Activated naive CD4-positive, alpha-beta T cell treated with anti-CD3 and anti-CD28 coated beads, Interleukin-2, amount 50 U/mL, for 24 hours (primary cell): ENCODE data around the gene SPI1.

ENCODE experiments used
- H3K27ac Mint-ChIP-seq: one replicate; pipeline ENCODE4 v1.8.0; 2021; ENCODE audit warnings: mild to moderate bottlenecking, mixed read lengths
- H3K27me3 Mint-ChIP-seq: one replicate; pipeline ENCODE4 v1.8.0; 2021; ENCODE audit warnings: mixed read lengths
- H3K36me3 Mint-ChIP-seq: one replicate; pipeline ENCODE4 v1.8.0; 2021; ENCODE audit warnings: mixed read lengths
- H3K4me1 Mint-ChIP-seq: one replicate; pipeline ENCODE4 v1.8.0; 2021; ENCODE audit warnings: mixed read lengths
- H3K4me3 Mint-ChIP-seq: one replicate; pipeline ENCODE4 v1.8.0; 2021; ENCODE audit warnings: mild to moderate bottlenecking, mixed read lengths
- H3K9me3 Mint-ChIP-seq: one replicate; pipeline ENCODE4 v1.8.0; 2021; ENCODE audit warnings: mixed read lengths

The SPI1 gene

DNA sequence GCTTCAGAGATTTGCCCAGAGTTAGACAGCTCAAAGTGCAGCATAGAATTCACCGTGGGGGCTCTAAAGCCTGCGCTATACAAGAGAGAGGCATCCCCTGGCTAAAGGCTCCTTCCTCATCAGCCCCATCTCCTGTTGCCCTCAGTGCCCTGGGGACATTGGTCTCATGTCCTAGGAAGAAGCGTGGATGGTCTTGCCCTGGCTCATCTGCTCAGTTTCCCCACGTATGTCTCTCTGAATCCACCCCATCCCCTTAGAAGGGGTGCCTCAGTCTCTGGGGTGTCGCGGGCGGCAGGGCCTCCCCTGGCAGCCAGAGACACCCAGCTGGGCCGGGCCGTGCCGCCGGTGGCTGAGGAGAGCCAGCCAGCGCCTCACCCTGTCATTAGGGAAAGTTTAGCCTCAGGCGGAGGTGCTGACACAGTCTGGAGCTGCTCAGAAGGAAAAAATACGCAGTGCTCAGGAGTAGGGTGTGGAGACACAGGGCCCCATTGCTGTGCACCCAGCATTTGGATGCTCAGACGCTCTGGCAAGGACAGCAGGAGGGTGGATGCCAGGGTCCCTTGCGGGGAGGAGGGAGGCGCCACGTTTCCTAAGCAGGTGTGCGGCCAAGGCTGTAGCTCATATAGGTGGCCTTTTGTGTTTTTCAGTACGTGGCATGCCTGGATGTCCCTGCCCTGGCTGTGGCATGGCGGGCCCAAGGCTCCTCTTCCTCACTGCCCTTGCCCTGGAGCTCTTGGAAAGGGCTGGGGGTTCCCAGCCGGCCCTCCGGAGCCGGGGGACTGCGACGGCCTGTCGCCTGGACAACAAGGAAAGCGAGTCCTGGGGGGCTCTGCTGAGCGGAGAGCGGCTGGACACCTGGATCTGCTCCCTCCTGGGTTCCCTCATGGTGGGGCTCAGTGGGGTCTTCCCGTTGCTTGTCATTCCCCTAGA lies 31.4 kb upstream of the SPI1 start:
- Mint-ChIP-seq H3K27me3 (no peaks in the 10 kb centered on the region), H3K4me1 (peaks cover 17% of the 10 kb centered on the region), H3K36me3 (peaks cover 4% of the 10 kb centered on the region), H3K4me3 (peak overlapping the region; percentile 90), H3K27ac (peak overlapping the region; percentile 95), H3K9me3 (no peaks in the 10 kb centered on the region)

DNA sequence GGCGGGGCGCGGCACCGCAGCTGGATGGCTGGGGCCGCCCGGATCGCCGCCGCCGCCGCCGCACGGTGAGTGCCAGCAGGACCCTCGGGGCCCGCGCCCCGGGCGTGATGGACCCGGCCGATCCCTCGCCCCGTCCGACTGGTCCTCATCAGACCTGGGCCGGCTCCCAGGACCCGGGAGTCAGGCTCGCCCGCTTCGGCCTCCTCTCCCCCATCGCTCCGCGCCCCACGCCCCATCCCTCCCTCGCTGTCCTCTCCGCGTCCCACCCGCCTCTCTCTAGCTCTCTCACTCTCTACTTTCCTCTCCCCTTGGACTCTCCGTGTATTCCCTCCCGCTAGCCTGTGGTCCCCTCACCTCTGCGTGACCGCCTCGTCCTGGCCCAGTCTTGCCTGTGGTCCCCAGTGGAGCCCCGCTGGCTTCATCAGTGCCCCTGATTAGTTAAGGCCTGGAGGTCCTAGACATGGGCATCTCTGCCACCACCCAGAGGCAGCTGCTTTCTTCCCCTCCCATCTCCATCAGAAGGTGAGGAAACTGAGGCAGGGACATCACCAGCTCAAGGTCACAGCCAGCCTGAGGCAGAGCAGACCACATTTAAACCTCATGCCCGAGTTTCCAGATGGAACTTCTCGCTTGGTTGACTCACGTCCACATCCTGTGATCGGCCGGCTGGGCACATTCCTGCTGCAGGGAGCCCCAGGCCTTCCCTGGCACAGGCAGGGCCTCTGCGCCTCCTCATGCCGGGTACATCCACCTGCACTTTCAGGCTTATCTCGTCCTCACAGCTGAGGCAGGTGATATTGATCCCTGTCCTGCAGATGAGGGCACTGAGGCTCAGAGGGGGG lies 30.5 kb upstream of the SPI1 start:
- Mint-ChIP-seq H3K27me3 (no peaks in the 10 kb centered on the region), H3K4me1 (peaks cover 17% of the 10 kb centered on the region), H3K4me3 (peak overlapping the region; percentile 90), H3K27ac (peak overlapping the region; percentile 95), H3K9me3 (no peaks in the 10 kb centered on the region), H3K36me3 (peaks cover 1% of the 10 kb centered on the region)

DNA sequence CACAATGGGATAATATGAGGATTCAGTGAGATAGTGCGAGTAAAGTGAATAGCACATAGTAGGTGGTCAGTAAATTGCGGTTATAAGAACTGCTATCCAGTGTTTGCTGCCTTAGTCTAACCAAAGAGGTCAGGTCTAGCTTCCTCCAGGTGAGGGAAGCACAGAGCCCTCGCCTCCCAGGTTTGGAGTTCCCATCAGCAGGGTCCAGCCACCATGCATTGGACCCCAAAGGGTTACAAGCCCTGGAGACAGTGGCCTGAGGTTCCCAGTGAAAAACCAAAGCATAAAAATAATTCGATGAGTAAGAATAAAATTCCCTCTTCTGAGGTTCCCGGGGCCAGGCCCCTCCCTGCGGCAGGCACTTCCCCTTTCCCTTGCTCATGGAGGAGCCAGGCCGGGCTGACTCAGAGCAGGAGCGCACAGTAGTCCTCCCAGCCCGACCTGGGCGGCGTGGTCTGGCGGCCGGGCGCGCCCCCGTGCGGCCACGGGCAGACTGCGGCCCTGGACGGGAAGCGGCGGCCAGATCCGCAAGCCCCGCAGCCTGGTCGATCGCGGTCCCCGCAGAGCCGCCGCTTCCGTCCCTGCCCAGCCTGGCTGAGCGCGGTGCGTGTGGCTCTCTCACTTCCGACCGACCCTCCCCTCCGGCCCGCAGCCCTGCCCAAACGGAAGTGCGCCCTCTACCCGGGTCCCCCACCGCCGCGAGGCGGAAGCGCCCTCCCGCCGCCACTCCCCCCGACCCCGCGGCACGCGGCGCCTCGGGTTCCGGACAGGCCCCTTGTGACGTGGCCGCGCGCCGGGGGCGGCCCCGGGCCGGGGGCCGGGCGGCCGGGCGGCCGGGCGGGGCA lies 29.6 kb upstream of the SPI1 start, which contains the start of gene SLC39A13:
Gene SLC39A13 (plus strand): TSS at position 845 of the 845 bp plus-strand sequence. CDS start 1,505 bp downstream, outside the sequence.
- H3K4me1 Mint-ChIP-seq, result peaks cover 17% of the 10 kb centered on the region
- peak within 1 kb of the TSS; percentile 95 for H3K27ac Mint-ChIP-seq
- H3K9me3 Mint-ChIP-seq, result no peaks in the 10 kb centered on the region
- peak within 1 kb of the TSS; percentile 91 for H3K4me3 Mint-ChIP-seq
- H3K36me3 Mint-ChIP-seq, result no peaks in the 10 kb centered on the region
- H3K27me3 Mint-ChIP-seq, result no peaks in the 10 kb centered on the region

DNA sequence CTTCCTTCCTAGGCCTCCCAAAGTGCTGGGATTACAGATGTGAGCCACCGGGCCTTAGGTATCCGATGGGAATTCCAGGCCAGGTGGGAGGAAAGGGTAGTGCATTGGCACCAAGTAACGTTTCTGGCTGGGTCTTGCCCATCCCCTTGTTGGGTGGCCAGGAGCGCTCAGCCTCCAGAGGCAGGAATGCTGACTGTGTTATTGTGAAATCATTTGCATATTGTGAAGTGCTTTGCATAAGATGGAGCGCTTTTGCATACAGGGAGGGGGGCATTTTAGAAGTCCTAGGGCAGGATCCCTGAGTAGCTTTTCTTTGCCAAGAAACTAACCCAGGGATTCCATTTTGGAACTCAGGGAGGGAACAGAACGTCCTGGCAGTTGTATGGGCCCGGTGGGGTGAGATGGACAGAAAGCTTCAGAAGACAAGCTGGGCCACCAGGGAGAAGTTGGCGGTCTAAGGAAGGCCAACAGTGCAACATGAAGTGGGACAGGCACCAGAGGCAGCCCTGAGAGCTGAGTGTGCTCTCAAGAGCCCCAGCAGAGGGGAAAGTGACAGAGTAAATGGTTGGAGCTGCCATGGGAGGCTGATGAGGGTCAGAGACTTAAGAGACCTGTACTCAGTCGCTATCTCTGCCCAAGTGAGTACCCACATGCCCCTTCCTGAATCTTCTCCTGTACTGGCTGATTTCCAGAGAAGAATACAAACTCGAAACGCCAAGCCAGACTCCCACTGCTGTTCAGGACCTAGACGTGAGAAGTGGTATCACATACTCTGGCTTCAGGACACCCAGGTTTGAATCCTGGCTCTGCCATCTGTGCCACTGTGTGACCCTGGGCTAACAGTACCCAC lies 28.8 kb upstream of the SPI1 start:
- peak overlapping the region; percentile 91 for H3K4me3 Mint-ChIP-seq
- H3K27ac Mint-ChIP-seq, result peak overlapping the region; percentile 94
- peaks cover 17% of the 10 kb centered on the region for H3K4me1 Mint-ChIP-seq
- H3K9me3 Mint-ChIP-seq, result no peaks in the 10 kb centered on the region
- no peaks in the 10 kb centered on the region for H3K36me3 Mint-ChIP-seq
- no peaks in the 10 kb centered on the region for H3K27me3 Mint-ChIP-seq

DNA sequence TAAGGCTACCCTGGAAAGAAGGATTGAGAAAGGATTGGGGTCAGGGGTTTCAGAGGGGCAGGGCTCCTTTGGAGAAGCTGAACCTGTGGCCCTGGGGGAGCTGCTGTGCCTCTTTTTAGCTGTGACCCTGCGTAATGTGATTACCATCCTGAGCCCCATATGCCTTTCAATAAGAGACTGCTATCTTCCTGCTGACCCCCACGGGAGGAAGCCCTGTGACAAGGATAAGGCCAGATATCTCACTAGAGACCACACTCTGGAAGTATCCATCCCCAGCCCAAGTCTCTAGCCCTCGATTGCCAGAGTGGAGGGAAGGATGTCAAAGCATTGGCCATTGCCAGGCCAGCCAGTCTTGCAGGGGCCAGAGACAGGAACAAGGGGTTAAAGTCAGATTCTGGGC lies 25.2 kb upstream of the SPI1 start:
- Mint-ChIP-seq H3K27ac (no peak overlapping the region), H3K36me3 (no peaks in the 10 kb centered on the region), H3K27me3 (no peaks in the 10 kb centered on the region), H3K9me3 (no peaks in the 10 kb centered on the region), H3K4me3 (no peak overlapping the region), H3K4me1 (peaks cover 22% of the 10 kb centered on the region)

DNA sequence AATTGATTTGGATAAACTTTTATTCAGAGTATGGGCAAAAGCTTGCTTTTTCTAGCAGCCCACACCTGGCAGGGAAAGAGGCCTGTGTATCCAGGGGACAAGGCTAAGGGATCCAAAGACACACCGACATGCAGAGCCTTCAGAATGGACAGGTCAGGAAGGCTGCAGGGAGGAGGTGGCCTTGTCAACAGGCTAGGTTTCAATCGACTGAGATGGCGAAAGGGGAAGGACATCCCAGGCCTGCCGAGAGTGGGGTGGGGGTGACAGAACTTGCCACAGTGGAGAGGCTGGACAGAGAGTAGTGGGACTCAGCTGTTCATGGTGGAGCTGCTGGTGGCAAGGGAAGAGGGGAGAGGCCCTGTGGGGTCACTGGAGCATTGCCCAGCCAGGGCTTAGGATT lies 24.8 kb upstream of the SPI1 start:
- peaks cover 22% of the 10 kb centered on the region for H3K4me1 Mint-ChIP-seq
- H3K27ac Mint-ChIP-seq, result no peak overlapping the region
- H3K4me3 Mint-ChIP-seq, result no peak overlapping the region
- H3K36me3 Mint-ChIP-seq, result no peaks in the 10 kb centered on the region
- no peaks in the 10 kb centered on the region for H3K27me3 Mint-ChIP-seq
- no peaks in the 10 kb centered on the region for H3K9me3 Mint-ChIP-seq

DNA sequence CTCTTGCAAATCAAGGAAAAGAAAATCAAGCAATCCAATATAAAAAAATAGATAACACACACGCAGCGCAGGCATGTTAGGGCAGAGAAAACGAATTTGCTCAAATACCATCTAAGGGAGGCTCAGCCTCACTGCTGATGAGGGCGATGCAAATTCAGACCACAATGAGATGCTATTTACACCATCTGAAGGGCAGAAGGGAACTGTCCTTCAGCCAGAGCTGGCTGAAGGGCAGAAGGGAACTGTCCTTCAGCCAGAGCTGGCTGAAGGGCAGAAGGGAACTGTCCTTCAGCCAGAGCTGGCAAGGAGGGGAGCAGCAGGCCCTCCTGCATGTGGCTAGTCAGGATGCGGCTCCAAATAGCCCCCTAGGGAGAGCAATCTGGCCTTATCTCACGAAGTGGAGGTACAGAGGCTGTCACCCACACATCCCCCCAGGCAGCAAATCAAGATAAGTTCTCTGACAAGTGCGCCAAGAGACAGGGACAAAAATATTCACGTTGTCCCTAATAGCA lies 22.5 kb upstream of the SPI1 start:
- Mint-ChIP-seq H3K27me3 (no peaks in the 10 kb centered on the region), H3K27ac (peak overlapping the region; percentile 89), H3K9me3 (no peaks in the 10 kb centered on the region), H3K36me3 (no peaks in the 10 kb centered on the region), H3K4me1 (peaks cover 17% of the 10 kb centered on the region), H3K4me3 (peak overlapping the region; percentile 78)

DNA sequence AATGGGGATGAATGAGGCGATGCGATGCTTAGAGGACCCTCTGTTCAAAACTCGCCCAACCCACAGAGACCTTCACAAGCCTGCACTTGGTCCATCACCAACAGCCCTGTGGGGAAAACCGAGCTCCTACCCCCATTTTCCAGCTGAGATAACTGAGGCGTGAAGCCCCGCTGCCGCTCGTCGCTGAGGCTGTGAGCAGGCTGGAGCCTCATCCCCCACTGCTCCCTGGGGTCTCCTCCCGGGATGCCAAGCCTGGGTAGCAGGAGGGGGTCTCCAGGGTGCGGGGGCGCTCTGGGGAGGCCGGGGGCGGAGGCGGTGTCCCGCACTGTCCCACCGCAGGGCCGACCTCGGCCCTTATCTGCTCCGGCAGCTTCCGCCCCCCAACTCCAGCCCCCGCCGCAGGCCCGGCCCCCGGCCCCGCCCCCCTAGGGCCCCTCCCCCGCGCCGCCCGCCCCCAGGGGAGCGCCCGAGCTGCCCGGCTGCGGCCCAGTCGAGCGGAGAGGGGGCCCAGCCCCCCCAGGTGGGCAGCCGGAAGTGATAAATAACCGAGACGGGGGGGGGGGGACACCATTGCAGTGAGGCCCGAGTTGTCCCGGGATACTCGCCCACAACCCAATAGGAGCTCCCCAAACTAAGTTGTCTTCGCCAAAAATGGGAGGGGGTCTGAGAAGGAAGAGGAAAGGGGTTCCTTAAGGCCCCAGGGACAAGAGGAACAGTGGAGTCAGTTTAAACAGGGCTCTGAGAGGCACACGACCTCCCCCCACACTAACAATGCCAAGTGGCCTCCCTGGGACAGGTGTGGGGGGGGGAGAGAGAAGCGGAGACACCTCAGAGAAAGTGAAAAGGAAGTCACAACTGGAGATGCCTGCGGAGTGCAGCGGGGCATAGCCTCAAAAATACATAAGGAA lies 21.8 kb upstream of the SPI1 start:
- Mint-ChIP-seq H3K36me3 (no peaks in the 10 kb centered on the region), H3K4me3 (peak overlapping the region; percentile 80), H3K4me1 (peaks cover 23% of the 10 kb centered on the region), H3K27me3 (no peaks in the 10 kb centered on the region), H3K27ac (peak overlapping the region; percentile 89), H3K9me3 (no peaks in the 10 kb centered on the region)

DNA sequence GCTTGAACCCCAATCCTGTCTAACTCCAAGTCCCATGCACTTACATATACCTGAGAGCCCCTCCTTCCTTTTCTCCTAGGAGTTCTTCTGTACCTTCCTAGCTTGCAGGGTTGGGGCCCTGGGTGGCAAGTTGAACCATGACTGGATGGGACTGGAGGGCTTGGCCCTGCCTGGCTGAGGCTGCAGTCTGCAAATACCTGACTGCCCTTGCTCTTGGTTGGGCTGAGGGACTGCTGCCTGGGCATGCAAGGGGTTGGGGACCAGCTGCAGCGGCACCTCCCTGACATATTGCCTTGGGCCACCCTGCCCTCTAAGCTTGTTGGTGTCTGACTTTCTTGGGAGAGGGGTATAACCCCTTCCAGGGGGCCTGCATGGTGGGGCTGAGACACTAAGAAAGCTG lies 20.2 kb upstream of the SPI1 start:
- H3K4me3 Mint-ChIP-seq, result no peak overlapping the region
- no peaks in the 10 kb centered on the region for H3K27me3 Mint-ChIP-seq
- H3K9me3 Mint-ChIP-seq, result no peaks in the 10 kb centered on the region
- H3K4me1 Mint-ChIP-seq, result peaks cover 33% of the 10 kb centered on the region
- H3K27ac Mint-ChIP-seq, result peak overlapping the region; percentile 55
- no peaks in the 10 kb centered on the region for H3K36me3 Mint-ChIP-seq

DNA sequence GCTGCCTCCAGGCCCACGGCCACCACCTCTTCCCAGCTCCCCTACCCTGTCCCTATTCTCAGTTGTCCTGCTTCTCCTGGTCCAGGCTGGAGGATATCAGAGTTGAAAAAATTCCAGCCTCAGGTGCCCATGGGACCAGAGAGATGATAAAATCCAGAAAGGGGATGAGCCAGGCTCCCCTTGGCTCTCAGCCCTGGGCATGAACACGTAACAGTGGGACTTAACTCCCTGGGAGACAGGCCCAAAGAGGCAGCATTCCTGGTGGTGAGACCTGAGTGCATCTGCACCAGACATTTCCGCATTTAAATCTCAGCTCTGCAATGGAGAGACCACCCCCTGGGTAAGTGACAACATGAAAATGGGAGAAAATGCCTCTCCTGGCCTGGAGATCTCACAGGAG lies 19.7 kb upstream of the SPI1 start:
- Mint-ChIP-seq H3K4me1 (peaks cover 36% of the 10 kb centered on the region), H3K4me3 (no peak overlapping the region)

DNA sequence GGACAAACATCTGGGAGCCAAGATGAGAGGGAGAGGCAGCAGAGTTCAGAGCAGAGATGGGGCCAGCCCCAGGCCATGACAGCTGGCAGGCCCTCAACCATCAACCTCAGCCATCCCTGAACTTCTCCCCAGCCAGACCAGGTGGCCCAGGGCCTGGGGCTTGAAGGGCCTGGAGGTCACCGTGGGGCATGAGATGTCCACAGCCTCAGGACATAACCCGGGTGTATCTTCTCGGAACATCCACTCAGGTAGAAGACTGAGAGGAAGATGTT lies 17.6 kb upstream of the SPI1 start:
- peak overlapping the region; percentile 98 for H3K27ac Mint-ChIP-seq
- no peaks in the 10 kb centered on the region for H3K36me3 Mint-ChIP-seq
- no peak overlapping the region for H3K4me3 Mint-ChIP-seq
- peaks cover 46% of the 10 kb centered on the region for H3K4me1 Mint-ChIP-seq
- H3K9me3 Mint-ChIP-seq, result no peaks in the 10 kb centered on the region
- no peaks in the 10 kb centered on the region for H3K27me3 Mint-ChIP-seq

More for the DNA sequence above, 19.7 kb upstream of the SPI1 start:
- Mint-ChIP-seq H3K27ac (no peak overlapping the region), H3K27me3 (no peaks in the 10 kb centered on the region), H3K36me3 (no peaks in the 10 kb centered on the region), H3K9me3 (no peaks in the 10 kb centered on the region)

DNA sequence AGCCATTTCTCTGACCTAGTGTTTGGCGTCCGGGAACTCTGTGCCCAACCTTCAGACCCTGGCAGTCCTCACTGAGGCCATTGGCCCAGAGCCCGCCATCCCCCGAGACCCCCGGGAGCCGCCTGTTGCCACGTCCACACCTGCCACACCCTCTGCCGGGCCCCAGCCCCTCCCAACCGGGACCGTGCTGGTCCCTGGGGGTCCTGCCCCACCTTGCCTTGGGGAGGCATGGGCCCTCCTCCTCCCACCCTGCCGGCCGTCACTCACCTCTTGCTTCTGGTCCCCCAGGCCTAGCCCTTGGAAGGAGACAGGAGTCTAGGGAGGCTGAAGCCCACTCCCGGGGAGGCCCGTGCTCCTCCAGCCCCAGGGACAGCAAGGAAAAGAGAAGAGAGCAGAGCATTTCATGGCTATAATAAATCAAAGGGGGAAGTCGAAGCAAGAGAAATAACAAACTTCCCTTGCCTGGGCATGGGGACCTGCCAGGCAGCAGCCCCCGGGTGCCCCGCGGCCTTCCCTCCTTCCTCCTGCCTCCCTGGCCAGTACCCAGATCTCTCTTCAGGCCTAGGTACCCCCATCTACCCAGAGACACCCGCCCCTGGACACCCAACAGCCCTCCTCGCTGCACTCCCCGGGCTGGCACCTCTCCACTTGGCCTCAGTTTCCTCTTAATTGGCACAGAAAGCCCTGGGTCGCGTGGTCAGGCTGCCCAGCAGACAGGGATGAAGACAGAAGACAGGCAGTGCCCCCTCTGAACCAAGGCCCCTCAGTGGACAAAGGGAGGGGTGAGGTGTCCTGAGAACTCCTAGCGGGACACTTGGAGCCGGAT lies 17.1 kb upstream of the SPI1 start:
- Mint-ChIP-seq H3K27me3 (no peaks in the 10 kb centered on the region), H3K4me1 (peaks cover 47% of the 10 kb centered on the region), H3K27ac (peak overlapping the region; percentile 98), H3K9me3 (no peaks in the 10 kb centered on the region), H3K36me3 (no peaks in the 10 kb centered on the region), H3K4me3 (peak overlapping the region; percentile 58)
